G401.6 (cell line): Measurements from ENCODE around the gene LRRTM2.

Source experiments
- FAIRE-seq: peaks from 2 replicates; lab custom pipeline; 2012; peaks lifted over from hg19 to GRCh38; lab: Jason Lieb, UNC

Gene LRRTM2

DNA sequence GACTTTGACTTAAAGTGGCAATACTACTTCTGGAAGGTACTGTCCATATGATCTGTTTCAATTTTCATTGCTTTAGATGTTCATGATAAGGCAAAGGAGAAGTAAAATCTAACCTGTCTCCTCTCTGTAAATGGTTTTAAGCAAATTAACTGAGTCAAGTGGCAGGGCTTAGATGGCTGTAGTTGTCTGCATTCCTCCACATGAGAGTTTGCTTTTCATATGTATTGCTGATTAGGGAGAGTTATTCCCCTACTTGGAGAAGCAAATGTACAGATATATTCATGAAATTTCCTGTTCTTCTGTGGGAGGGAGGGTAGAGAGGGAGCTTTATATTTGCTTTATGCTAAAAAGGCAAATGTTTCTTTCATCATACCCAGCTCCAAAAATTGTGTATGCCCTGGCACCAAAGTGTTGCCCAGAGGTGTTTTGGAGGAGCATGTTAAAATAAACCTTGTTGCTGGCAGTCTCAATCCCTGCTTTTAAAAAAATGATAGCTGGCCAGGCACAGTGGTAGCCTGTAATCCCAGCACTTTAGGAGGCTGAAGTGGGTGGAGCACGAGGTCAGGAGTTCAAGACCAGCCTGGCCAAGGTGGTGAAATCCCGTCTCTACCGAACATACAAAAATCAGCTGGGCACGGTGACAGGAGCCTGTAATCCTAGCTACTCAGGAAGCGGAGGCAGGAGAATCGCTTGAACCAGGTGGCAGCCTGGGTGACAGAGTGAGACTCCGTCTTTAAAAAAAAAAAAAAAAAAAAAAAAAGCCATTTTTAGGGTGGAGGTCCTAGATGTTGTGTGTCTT lies 3.5 kb upstream of the LRRTM2 start:
- FAIRE-seq: no peak

DNA sequence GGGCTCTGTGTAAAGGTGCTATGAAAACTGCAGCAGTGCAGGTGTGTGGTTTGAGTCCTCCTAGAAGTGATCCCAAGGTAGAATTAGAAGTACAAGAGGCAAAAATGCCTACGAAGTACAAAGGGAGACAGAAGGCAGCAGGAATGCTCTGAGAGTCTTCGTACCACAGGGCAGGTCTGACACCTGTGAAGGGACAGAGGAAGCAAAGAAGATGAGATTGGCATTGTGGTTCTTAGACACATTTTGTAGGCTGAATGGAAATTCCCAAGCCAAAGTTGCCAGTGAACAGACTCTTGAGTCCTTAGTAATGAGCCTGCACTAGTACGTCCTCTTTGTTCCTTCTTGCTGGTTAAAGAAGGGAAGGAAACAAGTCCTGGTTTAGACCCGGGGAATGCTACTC lies 1.7 kb upstream of the LRRTM2 start:
- no peak for FAIRE-seq

DNA sequence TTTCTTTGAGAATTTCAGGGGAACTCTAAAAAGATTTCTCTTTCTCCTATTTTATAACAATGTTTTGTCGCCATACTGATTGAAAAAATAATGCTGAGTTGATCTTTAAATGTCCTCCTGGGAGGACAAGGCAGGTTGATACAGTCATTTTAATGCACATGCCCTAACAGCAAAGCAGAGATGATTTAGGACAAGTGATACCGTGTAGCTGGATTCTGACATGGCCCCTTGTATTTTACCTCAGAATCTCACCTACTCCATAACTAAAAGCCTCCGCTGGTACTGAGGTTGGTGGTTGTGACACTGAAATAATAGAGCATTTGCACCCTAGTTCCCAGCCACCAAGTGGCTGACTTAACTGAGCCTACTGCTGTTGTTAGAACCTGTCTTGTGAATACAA lies 811 bp upstream of the LRRTM2 start:
- FAIRE-seq: no peak

DNA sequence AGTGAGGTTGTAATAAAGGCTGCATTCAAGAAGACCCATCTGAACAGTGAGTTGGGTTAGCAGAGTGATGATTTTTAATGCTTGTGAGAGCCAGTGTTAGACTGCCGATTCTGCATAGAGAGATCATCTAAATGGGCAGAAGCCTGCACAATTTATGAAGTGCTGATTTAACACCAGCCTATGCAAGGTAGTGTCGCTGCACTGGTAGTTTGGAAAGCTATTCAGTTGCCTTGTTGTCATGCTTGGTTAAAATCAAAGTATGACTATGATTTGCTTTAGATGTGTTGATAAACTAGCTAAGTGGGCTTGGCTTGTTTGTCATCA lies 379 bp upstream of the LRRTM2 start:
- FAIRE-seq: no peak

DNA sequence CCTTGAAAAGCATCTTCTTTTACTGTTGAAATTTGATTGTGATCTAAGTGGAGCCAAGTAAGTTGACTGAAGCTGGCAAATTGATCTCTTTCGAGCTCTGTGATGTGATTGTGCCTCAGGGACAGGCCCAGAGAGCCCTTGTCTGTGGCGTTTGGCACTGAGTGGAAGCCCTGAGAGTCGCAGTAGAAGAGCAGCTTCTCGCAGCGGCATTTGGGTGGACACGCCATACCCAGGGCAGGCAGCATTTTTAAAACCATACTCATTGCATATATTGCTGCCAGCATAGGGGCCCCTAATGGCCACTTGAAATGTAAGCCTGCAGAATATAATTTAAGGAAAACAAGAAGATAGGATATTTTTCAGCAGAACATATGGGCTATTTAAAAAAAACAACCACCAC lies 894 bp downstream of the LRRTM2 start:
- FAIRE-seq: no peak

DNA sequence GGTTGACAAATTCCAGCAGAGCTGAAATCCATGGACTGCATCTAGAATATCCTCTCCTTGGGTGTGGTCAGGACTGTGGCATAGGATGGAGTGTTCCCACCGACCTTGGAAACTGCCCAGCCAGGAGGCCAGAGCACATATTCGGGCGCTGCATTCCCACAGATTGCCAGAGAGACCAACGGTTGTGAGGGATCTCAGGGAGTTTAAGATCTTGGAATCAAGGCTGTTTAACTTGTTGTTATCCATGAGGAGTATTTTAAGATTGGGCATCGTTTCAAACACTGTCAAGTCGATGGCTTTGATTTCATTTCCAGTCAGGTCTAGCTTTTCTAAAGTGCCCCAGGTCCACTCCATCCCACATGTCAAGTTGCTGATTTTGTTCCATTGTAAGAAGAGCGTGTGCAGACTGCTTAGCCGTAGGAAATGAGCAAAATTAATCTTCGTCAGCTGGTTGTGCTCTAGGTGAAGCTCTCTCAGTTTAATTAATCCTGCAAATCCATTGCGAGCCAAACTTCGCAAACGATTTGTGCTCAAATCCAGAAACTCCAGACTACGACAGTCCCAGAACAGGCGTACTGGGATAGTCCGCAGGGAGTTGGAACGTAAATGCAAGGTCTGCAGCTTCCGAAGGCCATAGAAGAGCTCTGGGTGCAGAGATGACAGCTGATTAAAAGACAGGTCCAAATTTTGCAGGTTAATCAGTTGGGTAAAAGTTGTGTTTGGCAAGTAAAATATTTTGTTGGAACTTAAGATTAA lies 1.5 kb downstream of the LRRTM2 start:
- FAIRE-seq: no peak

DNA sequence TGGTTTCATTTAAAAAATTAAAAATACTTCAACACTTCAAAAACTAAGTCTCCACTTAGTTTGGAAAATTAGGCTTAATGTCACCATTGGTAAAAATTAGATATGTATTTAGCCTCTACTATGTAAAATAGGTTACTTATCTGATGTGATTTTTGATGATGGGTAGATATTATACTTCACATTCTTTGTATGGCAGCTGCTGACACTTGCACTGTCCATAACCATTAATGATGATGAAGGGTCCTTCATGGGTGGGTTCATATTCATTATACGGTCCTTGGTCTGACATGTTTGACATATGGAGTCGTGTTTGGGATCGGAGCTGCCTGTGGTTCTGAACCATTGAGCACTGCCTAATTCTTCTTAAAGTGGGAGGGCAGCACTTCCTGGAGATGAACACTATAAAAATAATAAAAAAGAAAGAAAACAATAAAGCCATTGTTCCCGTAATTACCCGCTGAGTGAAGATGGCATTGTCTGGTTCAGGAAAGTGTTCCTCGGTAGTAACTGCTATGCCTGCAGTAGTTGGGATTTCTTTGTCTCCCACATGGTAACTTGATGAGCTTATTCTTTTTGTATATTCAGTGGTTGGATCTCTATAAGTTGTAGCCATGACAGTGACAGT lies 2.2 kb downstream of the LRRTM2 start:
- FAIRE-seq: no peak

DNA sequence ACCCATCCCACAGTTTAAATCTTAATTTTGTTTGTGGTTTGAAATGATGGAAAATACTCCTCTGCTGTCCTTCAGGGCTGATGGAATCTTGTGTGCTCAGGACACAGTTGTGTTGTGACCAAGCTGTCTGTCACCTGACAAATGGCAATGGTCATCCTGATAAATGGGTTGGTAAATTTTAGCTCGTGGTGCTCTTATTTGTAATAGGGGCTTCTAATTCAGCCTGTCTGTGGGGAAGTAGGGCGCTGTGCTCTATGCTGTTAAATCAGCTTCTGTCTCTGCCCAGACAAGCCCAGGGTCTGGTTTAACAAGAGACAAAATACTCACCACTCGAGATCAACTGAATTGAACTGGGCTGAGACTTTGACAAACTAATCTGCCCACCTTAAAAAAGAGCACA lies 4.5 kb downstream of the LRRTM2 start:
- FAIRE-seq: no peak

DNA sequence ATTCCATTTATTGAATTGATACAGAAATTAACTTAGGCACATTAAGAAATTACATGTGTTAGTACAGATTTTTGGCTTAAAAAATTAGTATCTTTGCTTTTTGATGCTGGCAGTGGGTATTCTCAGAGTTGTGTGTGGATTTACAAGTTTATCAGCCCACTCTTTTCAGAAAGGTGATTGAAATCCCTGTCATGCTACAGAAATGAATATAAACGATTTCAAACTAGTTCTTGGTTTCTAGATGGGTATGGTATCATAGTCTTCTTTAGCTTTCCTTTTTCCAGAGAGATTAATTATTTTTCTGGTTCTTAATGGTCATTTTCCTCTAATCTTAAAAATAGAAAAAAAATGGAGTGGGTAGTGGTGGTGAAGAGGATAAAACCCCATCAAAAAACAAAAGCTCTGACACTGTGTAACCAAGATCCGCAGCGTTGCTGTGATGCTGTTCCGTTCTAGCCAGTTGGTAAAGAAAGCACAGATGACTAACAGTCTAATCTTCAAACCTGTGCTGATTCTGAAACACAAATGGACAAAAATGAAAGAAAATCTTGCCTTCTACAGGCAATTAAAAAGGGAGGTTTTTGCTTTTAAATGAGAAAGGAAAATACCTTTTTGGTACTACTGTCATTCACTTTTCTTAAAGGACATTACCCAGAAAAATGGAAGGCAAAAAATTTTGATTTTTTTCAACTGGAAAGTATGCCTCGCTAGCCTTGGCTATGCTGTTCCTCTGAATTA lies 5.2 kb downstream of the LRRTM2 start:
- no peak for FAIRE-seq

DNA sequence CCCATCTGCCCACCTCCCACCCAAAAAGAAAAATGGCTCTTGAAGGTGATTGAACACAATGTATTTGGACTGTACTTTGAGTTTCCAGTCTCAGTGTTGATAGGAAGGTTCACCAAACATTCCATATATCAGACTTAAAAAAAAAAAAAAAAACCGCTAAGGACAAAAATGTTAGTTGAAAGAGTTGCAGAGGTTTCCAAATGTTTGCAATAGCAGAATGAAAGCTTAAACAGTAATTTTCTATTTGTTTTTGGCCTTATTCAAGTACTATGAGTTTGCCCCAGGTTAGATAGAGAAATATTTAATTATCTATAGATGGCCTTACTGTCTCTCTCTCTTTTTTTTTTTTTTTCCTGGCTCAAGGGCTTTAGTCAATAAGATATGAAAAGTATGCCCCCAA lies 6.1 kb downstream of the LRRTM2 start:
- FAIRE-seq: no peak

DNA sequence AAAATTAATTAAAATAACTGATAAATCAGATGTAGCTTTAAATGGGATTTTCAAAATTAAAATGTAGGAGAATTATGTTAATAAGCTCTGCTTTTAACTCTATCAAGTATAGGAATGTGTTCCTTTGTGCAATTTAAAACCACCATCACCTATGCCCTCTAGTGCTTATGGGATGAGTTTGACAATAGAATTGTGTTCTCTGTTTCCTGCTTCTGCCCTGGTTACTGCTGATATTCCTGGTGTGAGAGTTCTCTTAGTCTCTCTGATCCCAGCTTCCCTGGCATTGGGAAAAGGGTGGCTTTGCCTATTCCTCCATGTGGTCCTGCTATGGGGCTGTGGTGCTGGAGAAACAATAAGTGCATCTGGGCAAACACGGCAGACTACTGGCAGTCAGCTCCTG lies 8.1 kb downstream of the LRRTM2 start:
- no peak for FAIRE-seq

DNA sequence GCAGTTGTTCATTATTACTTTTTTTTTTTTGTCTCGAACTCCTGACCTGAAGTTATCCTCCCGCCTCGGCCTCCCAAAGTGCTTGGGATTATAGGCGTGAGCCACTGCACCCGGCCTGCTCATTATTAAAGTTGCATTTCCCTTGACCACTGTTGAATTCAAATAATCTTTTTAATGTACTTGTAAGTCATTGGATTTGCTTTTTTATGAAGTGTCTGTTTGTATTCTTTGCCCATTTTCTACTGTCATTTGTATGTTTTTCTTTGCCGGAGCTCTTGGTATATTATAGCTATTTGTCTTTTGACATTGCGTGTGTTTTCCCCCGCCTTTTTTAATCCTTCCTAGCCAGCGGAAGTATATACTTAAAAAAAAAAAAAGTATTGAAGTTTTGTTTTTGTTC lies 22.0 kb downstream of the LRRTM2 start:
- FAIRE-seq: no peak

DNA sequence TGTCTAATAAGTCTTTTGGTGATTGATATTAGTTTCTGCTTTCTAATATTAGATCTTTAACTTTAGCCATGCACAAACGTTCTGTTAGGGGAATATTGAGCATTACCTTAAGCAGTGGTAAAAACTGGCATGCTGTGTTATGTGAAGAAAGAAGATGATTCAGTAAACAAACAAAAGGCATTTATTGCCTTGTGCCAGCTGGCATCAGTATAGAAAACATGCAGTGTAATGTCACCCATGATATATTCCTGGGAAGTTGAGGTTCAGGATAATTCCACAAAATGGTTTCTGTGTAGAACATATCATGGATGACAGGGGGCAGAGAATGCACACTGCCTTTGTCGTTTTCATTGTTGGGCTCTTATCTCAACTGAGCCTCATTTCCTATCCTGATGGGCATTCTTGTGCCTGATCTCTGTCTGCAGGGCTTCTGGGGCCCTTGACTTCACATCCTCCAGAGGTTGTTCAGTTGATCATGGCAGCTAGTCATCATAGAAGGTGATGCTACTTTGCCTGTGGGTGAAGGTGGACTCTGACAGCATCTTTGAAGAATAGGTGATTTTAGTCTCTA lies 24.2 kb downstream of the LRRTM2 start:
- no peak for FAIRE-seq

DNA sequence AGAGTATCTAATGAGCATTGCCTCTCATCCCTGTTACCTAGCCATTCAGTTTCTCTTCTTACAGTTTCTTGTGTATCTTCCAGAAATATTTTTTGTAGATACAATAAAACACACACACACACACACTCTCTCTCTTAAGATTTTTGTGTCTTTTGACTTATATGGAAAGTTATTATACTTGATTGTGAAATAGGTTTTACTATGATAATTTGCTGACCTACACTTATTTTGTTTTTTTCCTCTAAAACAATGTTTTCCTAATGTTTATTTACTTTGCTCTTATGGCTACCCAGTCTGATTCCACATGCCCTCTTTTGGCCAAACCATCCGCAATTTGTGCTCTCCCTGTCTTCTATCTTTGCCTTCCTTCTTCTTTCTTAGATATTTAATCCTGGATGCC lies 25.3 kb downstream of the LRRTM2 start:
- peak; percentile 11 for FAIRE-seq

DNA sequence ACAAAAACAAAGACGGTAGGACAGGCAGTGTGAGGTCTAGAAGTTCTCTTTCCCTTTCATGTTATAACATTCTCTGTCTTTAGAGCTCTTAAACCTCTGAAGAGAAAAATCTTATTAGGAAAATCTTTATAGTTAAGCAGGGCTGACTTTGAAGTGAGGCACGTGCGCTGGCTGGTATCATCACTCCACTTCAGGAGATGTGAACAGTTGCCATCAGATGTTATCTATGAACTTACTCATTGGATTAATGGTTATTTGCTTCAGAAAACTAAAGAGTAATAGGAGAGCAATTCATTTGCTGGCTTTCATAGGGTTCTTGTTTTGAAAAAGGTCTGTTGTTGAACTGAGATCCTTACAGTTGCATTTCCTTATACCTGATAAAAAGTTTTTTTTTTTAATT lies 25.7 kb downstream of the LRRTM2 start:
- FAIRE-seq: no peak

DNA sequence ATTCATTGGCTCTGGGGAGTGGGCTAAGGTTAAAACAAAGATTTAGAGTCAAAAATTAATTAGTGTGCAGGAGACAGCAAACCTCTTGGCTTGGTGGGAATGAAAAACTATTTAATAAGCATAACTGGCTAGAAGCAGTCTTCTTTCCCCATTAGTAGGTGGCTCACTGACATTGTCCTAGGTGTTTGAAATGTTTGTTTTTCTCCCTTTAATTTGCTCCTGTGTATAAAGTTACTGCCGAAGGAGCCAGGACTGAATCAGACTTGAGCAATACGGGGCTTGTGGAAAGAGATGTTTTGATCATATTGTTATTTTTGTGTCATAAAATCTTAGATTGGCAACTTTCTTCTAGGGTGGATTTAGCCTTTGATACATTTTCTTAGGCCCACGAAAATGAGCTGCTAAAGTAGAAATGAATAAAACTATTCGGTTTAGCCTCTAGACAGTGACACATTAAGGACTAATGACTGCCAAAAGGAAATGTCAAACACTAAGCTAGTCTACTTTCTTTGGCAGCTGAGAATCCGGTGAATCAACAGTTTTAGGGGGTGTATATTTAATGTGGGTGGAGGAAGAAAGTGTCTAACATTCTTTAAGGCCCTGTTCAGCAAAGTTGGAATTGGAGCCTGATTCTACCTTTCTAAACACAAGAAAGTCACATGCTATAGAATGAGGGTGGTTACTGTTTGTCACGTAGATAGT lies 30.2 kb downstream of the LRRTM2 start:
- no peak for FAIRE-seq

DNA sequence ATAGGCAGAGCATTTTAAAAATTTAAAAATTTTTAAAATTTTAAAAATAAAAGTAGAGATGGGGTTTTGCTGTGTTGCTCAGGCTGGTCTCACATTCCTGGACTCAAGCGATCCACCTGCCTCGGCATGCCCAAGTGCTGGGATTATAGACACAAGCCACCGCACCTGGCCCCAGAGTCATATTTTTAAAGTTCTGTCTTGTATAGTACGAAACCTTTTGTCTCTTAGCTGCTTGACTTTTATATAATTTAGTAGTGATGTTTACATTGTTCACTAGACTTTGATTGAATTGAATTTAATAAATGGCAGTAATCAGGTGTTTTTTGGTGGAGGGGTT lies 31.0 kb downstream of the LRRTM2 start:
- FAIRE-seq: no peak

DNA sequence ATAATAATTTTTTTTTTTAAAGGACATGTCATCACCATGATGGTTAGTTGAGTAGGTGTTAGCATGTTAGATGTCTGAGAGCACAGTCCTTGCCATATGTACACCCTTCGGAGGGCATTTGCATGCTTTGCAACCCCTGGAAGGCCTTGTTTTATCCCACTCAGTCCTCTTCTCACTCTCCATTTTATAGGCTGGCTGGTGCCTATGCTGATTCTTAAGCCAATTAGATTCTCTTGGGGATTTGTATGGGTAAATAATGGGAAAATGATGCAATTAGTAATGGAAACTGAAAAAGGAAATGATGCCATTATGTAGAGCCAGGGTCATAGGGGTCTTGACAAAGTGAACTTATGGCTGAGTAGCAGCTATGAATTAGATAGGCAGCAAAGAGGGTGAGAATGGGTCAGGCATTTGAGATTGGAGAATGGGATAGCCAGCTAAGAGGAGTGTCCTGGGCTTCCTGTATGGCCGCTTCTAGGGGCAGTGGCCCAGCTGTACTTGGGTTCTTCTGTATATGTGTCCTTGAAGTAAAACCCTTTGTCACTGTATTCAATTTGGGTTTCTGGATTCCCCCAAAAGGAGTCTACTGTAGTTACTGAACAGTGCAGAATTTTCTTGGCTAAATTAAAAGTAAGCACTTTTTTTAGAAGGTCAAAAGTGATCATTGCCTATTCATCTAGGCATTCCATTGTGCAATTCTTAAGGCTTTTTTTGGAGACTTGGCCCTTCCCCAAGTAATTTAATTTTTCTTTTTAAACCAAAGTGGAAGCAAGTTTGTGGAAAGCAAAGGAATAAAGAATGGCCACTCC lies 31.6 kb downstream of the LRRTM2 start:
- no peak for FAIRE-seq

DNA sequence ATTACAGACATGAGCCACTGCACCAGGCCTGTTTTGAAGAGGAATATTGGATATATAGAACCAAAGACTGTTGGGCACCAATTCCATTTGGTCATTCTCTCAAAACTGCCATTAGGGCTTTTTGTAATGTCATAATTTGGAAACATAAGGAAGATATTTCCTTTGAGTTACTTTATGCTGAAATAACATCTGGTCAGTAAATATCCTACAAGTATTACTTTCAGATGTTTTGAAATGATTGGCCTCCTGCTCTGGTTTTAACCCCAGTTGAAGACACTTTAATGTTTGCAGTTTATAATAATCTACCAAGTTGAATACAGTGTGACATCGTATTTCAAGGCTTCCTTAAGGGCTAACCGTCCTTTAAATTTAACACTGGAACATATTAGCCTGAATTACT lies 33.6 kb downstream of the LRRTM2 start:
- no peak for FAIRE-seq

DNA sequence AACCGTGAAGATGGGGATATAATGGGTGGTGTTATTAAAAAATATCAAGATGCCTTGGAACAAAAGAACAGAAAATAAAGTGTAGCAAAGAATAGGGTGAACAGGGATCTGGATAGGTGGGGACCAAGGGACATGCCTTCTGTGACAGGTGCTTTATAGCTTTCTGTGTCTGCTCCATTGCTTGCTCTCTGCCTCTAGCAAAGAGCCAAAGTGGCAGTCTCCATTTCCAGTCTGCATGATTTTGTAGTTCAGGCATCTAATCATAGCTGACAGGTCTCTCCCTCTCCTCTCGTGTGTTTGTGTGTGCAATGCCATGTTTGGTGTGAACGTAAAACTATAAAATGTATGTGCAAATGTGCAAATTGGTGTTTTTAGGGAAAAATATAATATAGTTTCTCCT lies 35.0 kb downstream of the LRRTM2 start:
- no peak for FAIRE-seq

DNA sequence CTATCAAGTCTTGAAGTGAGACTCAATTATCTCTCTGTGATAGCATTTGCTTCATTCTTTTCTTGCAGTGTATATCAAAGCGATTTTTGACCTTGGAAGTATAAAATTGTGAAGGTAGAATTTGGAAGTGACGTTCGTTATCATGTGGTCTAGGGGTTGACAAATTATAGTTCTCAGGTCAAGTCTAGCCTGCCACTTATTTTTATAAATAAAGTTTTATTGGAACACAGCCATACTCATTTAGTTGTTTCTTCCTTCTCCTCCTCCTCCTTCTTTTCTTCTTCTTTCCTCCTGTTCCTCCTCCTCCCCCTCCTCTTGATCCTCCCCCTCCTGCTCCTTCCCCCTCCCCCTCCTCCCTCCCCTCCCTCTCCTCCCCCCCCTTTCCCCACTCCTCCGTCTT lies 38.0 kb downstream of the LRRTM2 start:
- FAIRE-seq: no peak
